GOT3 (cell line): ENCODE measurements around the gene TENM4.

Experiments used
- DNase-seq: peaks from one replicate; lab custom pipeline; 2025; ENCODE audit warnings: mixed read lengths; lab: John Stamatoyannopoulos, UW

The TENM4 gene

GRCh38 chr11:79447038-79447786 lies 6.4 kb upstream of the TENM4 start:
- DNase-seq = no peak

GRCh38 chr11:79444923-79445322 lies 4.1 kb upstream of the TENM4 start:
- no peak for DNase-seq

GRCh38 chr11:79441461-79441875 lies 638 bp upstream of the TENM4 start:
- no peak for DNase-seq

GRCh38 chr11:79439886-79440570 lies 802 bp downstream of the TENM4 start:
- DNase-seq = no peak

GRCh38 chr11:79439410-79439885 lies 1.4 kb downstream of the TENM4 start:
- DNase-seq = no peak

- DNase-seq = no peak
These were observed 2.0 kb downstream of the TENM4 start for GRCh38 chr11:79438631-79439409.

GRCh38 chr11:79437981-79438630 lies 2.7 kb downstream of the TENM4 start:
- DNase-seq = no peak

- DNase-seq = no peak
These were observed 3.4 kb downstream of the TENM4 start for GRCh38 chr11:79437278-79437980.

GRCh38 chr11:79436919-79437277 lies 3.9 kb downstream of the TENM4 start:
- no peak for DNase-seq

GRCh38 chr11:79434283-79434682 lies 6.5 kb downstream of the TENM4 start:
- DNase-seq = no peak

- DNase-seq = no peak
These were observed 8.7 kb downstream of the TENM4 start for GRCh38 chr11:79432138-79432537.

GRCh38 chr11:79431535-79431934 lies 9.3 kb downstream of the TENM4 start:
- DNase-seq = no peak

GRCh38 chr11:79430280-79430679 lies 10.6 kb downstream of the TENM4 start:
- DNase-seq = no peak

- no peak for DNase-seq
These were observed 12.4 kb downstream of the TENM4 start for GRCh38 chr11:79428406-79428805.

- no peak for DNase-seq
These were observed 13.1 kb downstream of the TENM4 start for GRCh38 chr11:79427611-79428327.

GRCh38 chr11:79427126-79427525 lies 13.7 kb downstream of the TENM4 start:
- no peak for DNase-seq

GRCh38 chr11:79425463-79425862 lies 15.4 kb downstream of the TENM4 start:
- no peak for DNase-seq

- no peak for DNase-seq
These were observed 17.1 kb downstream of the TENM4 start for GRCh38 chr11:79423736-79424135.

- DNase-seq = no peak
These were observed 18.0 kb downstream of the TENM4 start for GRCh38 chr11:79422866-79423265.

GRCh38 chr11:79421820-79422219 lies 19.0 kb downstream of the TENM4 start:
- DNase-seq = no peak

- no peak for DNase-seq
These were observed 21.7 kb downstream of the TENM4 start for GRCh38 chr11:79419120-79419519.
